A673 (cell line): ENCODE results near the gene HMCN2. TPM values are rescaled to one million over a fixed set of nuclear protein-coding genes. Genes with fewer than 3 reads are reported as not detected.

Experiments
- BruUV-seq: library from RNA; stranded (reverse); fragments of 400-500 nt; replicated peaks from 2 replicates; lab custom pipeline; 2021; lab: Mats Ljungman, UMichigan
- CTCF ChIA-PET: fragments of 300-600 bp; sonication (Branson Sonifier 250); formaldehyde crosslinking; loops from one replicate; lab custom pipeline; 2022; ENCODE audit warnings: antibody characterized with exemption; lab: Charles Lee
- POLR2A ChIA-PET: fragments of 300-600 bp; sonication (Branson Sonifier 250); formaldehyde crosslinking; loops from one replicate; lab custom pipeline; 2022; ENCODE audit warnings: antibody characterized with exemption; ENCODE audit not compliant: low non-redundant PET; lab: Charles Lee
- DNase-seq: peaks from one replicate; pipeline ENCODE4 v3.0.0-alpha.2; 2015; ENCODE audit warnings: low spot score
- H3K27ac ChIP-seq: fragments of 200-600 bp; sonication (generic); 2 replicates; pipeline ENCODE4 v1.5.1; 2016; ENCODE audit warnings: mixed run types, low read depth, mild to moderate bottlenecking, mixed read lengths, antibody characterized with exemption, low read length; ENCODE audit not compliant: poor library complexity, severe bottlenecking
- H3K27me3 ChIP-seq: fragments of 200-600 bp; sonication (generic); replicated peaks from 2 replicates; pipeline ENCODE4 v1.6.1; 2017; ENCODE audit warnings: mixed run types, low read depth, mild to moderate bottlenecking, mixed read lengths, antibody characterized with exemption, low read length; ENCODE audit not compliant: insufficient read depth, poor library complexity
- H3K36me3 ChIP-seq: fragments of 200-600 bp; sonication (generic); 2 replicates; pipeline ENCODE4 v1.6.1; 2016; ENCODE audit warnings: mixed run types, mild to moderate bottlenecking, mixed read lengths, antibody characterized with exemption, low read length; ENCODE audit not compliant: insufficient read depth, poor library complexity, severe bottlenecking
- H3K4me1 ChIP-seq: fragments of 200-600 bp; sonication (generic); 2 replicates; pipeline ENCODE4 v1.6.1; 2017; ENCODE audit warnings: mixed run types, mild to moderate bottlenecking, mixed read lengths, antibody characterized with exemption, low read length; ENCODE audit not compliant: insufficient read depth, poor library complexity, severe bottlenecking
- H3K4me3 ChIP-seq: fragments of 200-600 bp; sonication (generic); 2 replicates; pipeline ENCODE4 v1.5.1; 2016; ENCODE audit warnings: low read depth, mixed run types, mild to moderate bottlenecking, mixed read lengths, low read length; ENCODE audit not compliant: poor library complexity, severe bottlenecking
- H3K9me3 ChIP-seq: fragments of 200-600 bp; sonication (generic); 2 replicates; pipeline ENCODE4 v1.6.1; 2016; ENCODE audit warnings: mixed run types, low read depth, mild to moderate bottlenecking, mixed read lengths, antibody characterized with exemption, low read length; ENCODE audit not compliant: poor library complexity, severe bottlenecking
- CTCF ChIP-seq: fragments of 300-800, 200-600 bp; sonication (generic); conservative IDR thresholded peaks from 2 replicates; pipeline ENCODE4 v1.5.1; 2017; ENCODE audit warnings: low read depth, mild to moderate bottlenecking, antibody characterized with exemption, low read length, moderate library complexity, mixed read lengths
- EZH2 ChIP-seq: fragments of 200-600 bp; sonication (generic); IDR thresholded peaks from 2 replicates; pipeline ENCODE4 v1.6.1; 2017; ENCODE audit warnings: borderline replicate concordance, low read depth, mild to moderate bottlenecking, mixed read lengths, antibody characterized with exemption, low read length; ENCODE audit not compliant: poor library complexity, severe bottlenecking
- intact Hi-C: fragments of 100-400 bp; cut with micrococcal nuclease; formaldehyde crosslinking; loops from one replicate; pipeline ENCODE4 v1.10.0; 2022; ENCODE audit not compliant: unreplicated experiment
- total RNA-seq: library from RNA; stranded (reverse); gene quantifications from 2 replicates; pipeline ENCODE4 v1.2.3, GENCODE V29; 2021

The HMCN2 gene
- total RNA-seq, 1 experiment from 2014 or later = 0.28 TPM

- no peaks in the 10 kb centered on the region for H3K4me1 ChIP-seq
- no peak overlapping the region for H3K4me3 ChIP-seq
- ChIA-PET CTCF (no interaction called here), POLR2A (no interaction called here)
- no peaks in the 10 kb centered on the region for H3K9me3 ChIP-seq
- H3K27me3 ChIP-seq = no peaks in the 10 kb centered on the region
- BruUV-seq = no TSS peak
- TF ChIP-seq CTCF (no peak), EZH2 (no peak)
- H3K27ac ChIP-seq = no peak overlapping the region
- H3K36me3 ChIP-seq = no peaks in the 10 kb centered on the region
- DNase-seq = no peak
- intact Hi-C loops = no loop called here
Measured at GRCh38 chr9:130363755-130364404, 98.3 kb downstream of the HMCN2 start.

- no peaks in the 10 kb centered on the region for H3K36me3 ChIP-seq
- no peaks in the 10 kb centered on the region for H3K9me3 ChIP-seq
- POLR2A ChIA-PET = no interaction called here
- no peak overlapping the region for H3K4me3 ChIP-seq
- H3K27ac ChIP-seq = no peak overlapping the region
- CTCF ChIA-PET = no interaction called here
- H3K27me3 ChIP-seq = no peaks in the 10 kb centered on the region
- intact Hi-C loops = no loop called here
- no peaks in the 10 kb centered on the region for H3K4me1 ChIP-seq
- no TSS peak for BruUV-seq
- no peak for DNase-seq
- no peak for TF ChIP-seq EZH2
- no peak for TF ChIP-seq CTCF
Measured at GRCh38 chr9:130364619-130365322, 99.2 kb downstream of the HMCN2 start.

- TF ChIP-seq EZH2 = no peak
- TF ChIP-seq CTCF = no peak
- Histone ChIP-seq H3K4me1 (no peaks in the 10 kb centered on the region), H3K9me3 (no peaks in the 10 kb centered on the region), H3K4me3 (no peak overlapping the region), H3K36me3 (no peaks in the 10 kb centered on the region), H3K27ac (no peak overlapping the region), H3K27me3 (peaks cover 2% of the 10 kb centered on the region)
- POLR2A ChIA-PET = no interaction called here
- no peak for DNase-seq
- intact Hi-C loops = no loop called here
- no TSS peak for BruUV-seq
- CTCF ChIA-PET = interaction anchor here (0.5 kb wide), 1 partner anchor 28 kb away, joined by 3 read pairs; no protein-coding TSS in a partner anchor
Measured at GRCh38 chr9:130365323-130365721, 99.8 kb downstream of the HMCN2 start.
